ENCODE data around the gene GANAB. TPM values are rescaled to one million over a fixed set of nuclear protein-coding genes. Genes with fewer than 3 reads are reported as not detected.
A peak's percentile ranks its signal among the peaks of the same experiment; 100 is the strongest.

Gene GANAB
- total RNA-seq, 1 donor from 2014 or later, result 229 TPM

- H3K9me3 ChIP-seq, result no peaks in the 10 kb centered on the region
- ATAC-seq (no peak), DNase-seq (no peak)
- peaks cover 25% of the 10 kb centered on the region for H3K4me1 ChIP-seq
- H3K36me3 ChIP-seq, result peaks cover 45% of the 10 kb centered on the region
- H3K27ac ChIP-seq, result peak overlapping the region; percentile 98
- no peak for TF ChIP-seq CTCF (IDR thresholded peaks at IDR 0.05)
- H3K27me3 ChIP-seq, result no peaks in the 10 kb centered on the region
- intact Hi-C loops (cut with DNase I), result no loop called here
- H3K4me3 ChIP-seq, result peak overlapping the region; percentile 100
Observed at GRCh38 chr11:62599901-62600300, 46.5 kb downstream of the GANAB start.

- H3K36me3 ChIP-seq, result peaks cover 50% of the 10 kb centered on the region
- DNase-seq (peak; percentile 91), ATAC-seq (peak; percentile 78)
- no peaks in the 10 kb centered on the region for H3K27me3 ChIP-seq
- H3K9me3 ChIP-seq, result no peaks in the 10 kb centered on the region
- TF ChIP-seq CTCF (IDR thresholded peaks at IDR 0.05), result no peak
- intact Hi-C loops (cut with DNase I), result no loop called here
- peak overlapping the region; percentile 100 for H3K4me3 ChIP-seq
- peak overlapping the region; percentile 98 for H3K27ac ChIP-seq
- peaks cover 25% of the 10 kb centered on the region for H3K4me1 ChIP-seq
Observed at GRCh38 chr11:62599069-62599696, 47.2 kb downstream of the GANAB start.

GRCh38 chr11:62595124-62595523, 51.3 kb downstream of the GANAB start:
- Histone ChIP-seq H3K4me1 (peaks cover 36% of the 10 kb centered on the region), H3K27me3 (no peaks in the 10 kb centered on the region), H3K27ac (no peak overlapping the region), H3K4me3 (no peak overlapping the region), H3K36me3 (peaks cover 53% of the 10 kb centered on the region), H3K9me3 (no peaks in the 10 kb centered on the region)
- ATAC-seq (no peak), DNase-seq (no peak)
- no peak for TF ChIP-seq CTCF (IDR thresholded peaks at IDR 0.05)
- intact Hi-C loops (cut with DNase I), result no loop called here

- intact Hi-C loops (cut with DNase I), result no loop called here
- Histone ChIP-seq H3K36me3 (peaks cover 57% of the 10 kb centered on the region), H3K27ac (no peak overlapping the region)
Observed at GRCh38 chr11:62593434-62594044, 52.9 kb downstream of the GANAB start.

GRCh38 chr11:62592989-62593421, 53.4 kb downstream of the GANAB start:
- Histone ChIP-seq H3K4me3 (no peak overlapping the region), H3K27me3 (no peaks in the 10 kb centered on the region), H3K4me1 (peaks cover 29% of the 10 kb centered on the region), H3K9me3 (no peaks in the 10 kb centered on the region), H3K27ac (peak overlapping the region; percentile 93), H3K36me3 (peaks cover 57% of the 10 kb centered on the region)
- no peak for TF ChIP-seq CTCF (IDR thresholded peaks at IDR 0.05)
- intact Hi-C loops (cut with DNase I), result no loop called here
- ATAC-seq (no peak), DNase-seq (no peak)

More at GRCh38 chr11:62593434-62594044, 52.9 kb downstream of the GANAB start:
- Histone ChIP-seq H3K27me3 (no peaks in the 10 kb centered on the region), H3K9me3 (no peaks in the 10 kb centered on the region), H3K4me1 (peaks cover 30% of the 10 kb centered on the region), H3K4me3 (no peak overlapping the region)
- DNase-seq (peak; percentile 90), ATAC-seq (peak; percentile 60)
- TF ChIP-seq CTCF (IDR thresholded peaks at IDR 0.05), result peak; percentile 60
